ENCODE measurements around the gene ESPNL.

ESPNL gene

GRCh38 chr2:238077292-238077691 is 22.8 kb upstream of the ESPNL start:
- no peak for DNase-seq

GRCh38 chr2:238079874-238080327 is 20.2 kb upstream of the ESPNL start:
- no peak for DNase-seq

- no peak for DNase-seq
Observed at GRCh38 chr2:238080518-238080917, 19.6 kb upstream of the ESPNL start.

GRCh38 chr2:238081150-238081549 is 19.0 kb upstream of the ESPNL start:
- no peak for DNase-seq

GRCh38 chr2:238081561-238081960 is 18.6 kb upstream of the ESPNL start:
- DNase-seq: no peak

- no peak for DNase-seq
Observed at GRCh38 chr2:238082151-238082550, 18.0 kb upstream of the ESPNL start.

GRCh38 chr2:238082827-238083226 is 17.3 kb upstream of the ESPNL start:
- no peak for DNase-seq

- DNase-seq: no peak
Observed at GRCh38 chr2:238083919-238084318, 16.2 kb upstream of the ESPNL start.

GRCh38 chr2:238084761-238085160 is 15.4 kb upstream of the ESPNL start:
- DNase-seq: no peak

- no peak for DNase-seq
Observed at GRCh38 chr2:238085899-238086298, 14.2 kb upstream of the ESPNL start.

GRCh38 chr2:238087211-238087610 is 12.9 kb upstream of the ESPNL start:
- DNase-seq: no peak

- DNase-seq: no peak
Observed at GRCh38 chr2:238090887-238091286, 9.3 kb upstream of the ESPNL start.

GRCh38 chr2:238091436-238092060 is 8.6 kb upstream of the ESPNL start:
- DNase-seq: no peak

- no peak for DNase-seq
Observed at GRCh38 chr2:238092486-238093035, 7.6 kb upstream of the ESPNL start.

- DNase-seq: no peak
Observed at GRCh38 chr2:238093181-238094140, 6.7 kb upstream of the ESPNL start.

GRCh38 chr2:238094438-238095022 is 5.6 kb upstream of the ESPNL start:
- DNase-seq: no peak

GRCh38 chr2:238095143-238095542 is 5.0 kb upstream of the ESPNL start:
- no peak for DNase-seq

GRCh38 chr2:238096311-238097011 is 3.7 kb upstream of the ESPNL start:
- DNase-seq: no peak

- DNase-seq: no peak
Observed at GRCh38 chr2:238097201-238097987, 2.7 kb upstream of the ESPNL start.

GRCh38 chr2:238097988-238098871 is 1.9 kb upstream of the ESPNL start:
- no peak for DNase-seq
